ENCODE results near the gene TMEM131.
A peak's percentile ranks its signal among the peaks of the same experiment; 100 is the strongest.

The TMEM131 gene

DNA sequence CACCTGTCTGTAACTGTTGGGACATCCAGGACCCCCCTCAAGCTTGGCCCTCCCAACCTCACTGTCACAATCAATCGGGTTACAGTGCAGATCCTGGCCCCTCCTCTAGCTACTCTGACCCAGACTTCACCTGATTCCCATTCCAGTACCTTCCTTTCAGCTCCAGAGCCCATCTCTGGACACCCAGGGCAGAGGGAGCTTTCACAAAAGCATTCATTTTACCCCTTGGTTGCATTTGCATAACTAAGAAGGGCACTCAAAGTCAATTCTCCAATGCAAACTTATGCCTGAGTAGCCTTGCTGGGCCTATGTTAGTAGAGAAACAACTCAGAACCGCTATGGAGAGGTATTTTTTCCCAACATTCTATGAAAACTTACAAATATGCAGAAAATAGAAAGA, 275.0 kb downstream of the TMEM131 start:
- ChIA-PET POLR2A (interaction anchor here (0.6 kb wide), 1 partner anchor 401 kb away, joined by 3 read pairs; no protein-coding TSS in a partner anchor), CTCF (interaction anchor here (1.5 to 3.4 kb wide), 2 partner anchors 11 to 23 kb away, joined by 3 to 8 read pairs; no protein-coding TSS in a partner anchor)
- TF ChIP-seq CTCF (IDR thresholded peaks at IDR 0.05; ENCODE audit: control extremely low read depth, extremely low read depth, low read depth, missing control alignments): no peak
- no peak for DNase-seq (ENCODE audit: extremely low spot score)

DNA sequence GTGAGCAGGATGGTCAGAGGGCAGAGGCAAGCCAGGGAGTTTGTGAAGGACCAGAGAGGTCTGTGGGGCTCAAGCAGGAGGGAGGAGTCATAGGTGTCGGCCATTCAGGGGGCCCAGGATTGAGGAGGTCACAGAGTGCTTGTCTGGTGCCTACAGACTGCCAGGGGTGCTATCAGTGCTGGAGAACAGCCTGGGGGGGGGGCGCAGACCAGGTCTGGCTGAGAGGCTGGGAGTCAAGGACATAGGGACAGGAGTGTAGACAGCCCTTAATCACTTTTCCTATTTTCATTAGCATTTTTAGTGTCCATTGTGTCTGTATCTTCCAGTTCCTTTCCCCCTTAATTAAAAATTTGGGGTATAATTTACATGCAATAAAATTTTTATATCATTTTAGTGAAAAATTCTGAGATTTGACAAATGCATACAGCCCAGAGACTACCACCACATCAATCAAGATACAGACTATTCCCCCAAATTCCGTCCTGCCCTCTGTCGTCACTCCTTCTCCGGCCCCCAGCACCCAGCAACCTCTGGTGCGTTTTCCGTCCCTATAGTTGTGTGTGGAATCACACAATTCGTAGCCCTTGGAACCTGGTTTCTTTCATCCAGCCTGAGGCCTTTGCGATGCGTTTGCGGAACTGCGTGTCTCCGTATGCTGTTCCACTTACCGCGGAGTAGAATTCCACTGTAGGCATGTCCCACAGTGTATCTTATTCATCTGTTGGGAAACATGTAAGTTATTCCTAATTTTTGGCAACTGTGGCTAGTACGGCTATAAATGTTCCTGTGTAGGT, 276.2 kb downstream of the TMEM131 start:
- no peak for TF ChIP-seq CTCF (IDR thresholded peaks at IDR 0.05; ENCODE audit: control extremely low read depth, extremely low read depth, low read depth, missing control alignments)
- ChIA-PET CTCF (interaction anchor here (1.3 to 2.5 kb wide), 6 partner anchors 10 to 665 kb away, joined by 3 to 18 read pairs (median 8); no protein-coding TSS in a partner anchor), POLR2A (no interaction called here)
- no peak for DNase-seq (ENCODE audit: extremely low spot score)

DNA sequence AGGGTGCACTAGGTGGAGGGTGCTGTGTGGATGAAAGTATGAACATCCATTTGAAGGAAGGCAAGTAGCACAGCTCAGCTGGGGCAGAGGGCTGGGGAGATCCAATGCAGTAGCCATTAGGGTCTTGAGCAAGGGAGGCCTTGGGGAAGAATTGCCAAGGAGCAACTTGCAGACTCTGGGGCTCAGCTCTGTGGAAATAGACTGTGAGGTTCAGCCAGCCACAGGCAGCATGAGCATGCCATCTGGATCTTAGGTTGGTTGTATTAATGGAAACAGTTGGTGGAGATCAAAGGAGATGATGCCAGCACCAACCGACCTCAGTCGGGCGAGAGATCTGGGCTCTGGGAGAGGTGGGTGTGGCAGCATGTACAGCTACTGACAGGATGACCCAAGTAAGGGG, 276.8 kb downstream of the TMEM131 start:
- ChIA-PET CTCF (interaction anchor here (1.3 to 2.5 kb wide), 6 partner anchors 9 to 666 kb away, joined by 4 to 18 read pairs (median 8); no protein-coding TSS in a partner anchor), POLR2A (no interaction called here)
- no peak for TF ChIP-seq CTCF (IDR thresholded peaks at IDR 0.05; ENCODE audit: control extremely low read depth, extremely low read depth, low read depth, missing control alignments)
- DNase-seq (ENCODE audit: extremely low spot score): no peak

DNA sequence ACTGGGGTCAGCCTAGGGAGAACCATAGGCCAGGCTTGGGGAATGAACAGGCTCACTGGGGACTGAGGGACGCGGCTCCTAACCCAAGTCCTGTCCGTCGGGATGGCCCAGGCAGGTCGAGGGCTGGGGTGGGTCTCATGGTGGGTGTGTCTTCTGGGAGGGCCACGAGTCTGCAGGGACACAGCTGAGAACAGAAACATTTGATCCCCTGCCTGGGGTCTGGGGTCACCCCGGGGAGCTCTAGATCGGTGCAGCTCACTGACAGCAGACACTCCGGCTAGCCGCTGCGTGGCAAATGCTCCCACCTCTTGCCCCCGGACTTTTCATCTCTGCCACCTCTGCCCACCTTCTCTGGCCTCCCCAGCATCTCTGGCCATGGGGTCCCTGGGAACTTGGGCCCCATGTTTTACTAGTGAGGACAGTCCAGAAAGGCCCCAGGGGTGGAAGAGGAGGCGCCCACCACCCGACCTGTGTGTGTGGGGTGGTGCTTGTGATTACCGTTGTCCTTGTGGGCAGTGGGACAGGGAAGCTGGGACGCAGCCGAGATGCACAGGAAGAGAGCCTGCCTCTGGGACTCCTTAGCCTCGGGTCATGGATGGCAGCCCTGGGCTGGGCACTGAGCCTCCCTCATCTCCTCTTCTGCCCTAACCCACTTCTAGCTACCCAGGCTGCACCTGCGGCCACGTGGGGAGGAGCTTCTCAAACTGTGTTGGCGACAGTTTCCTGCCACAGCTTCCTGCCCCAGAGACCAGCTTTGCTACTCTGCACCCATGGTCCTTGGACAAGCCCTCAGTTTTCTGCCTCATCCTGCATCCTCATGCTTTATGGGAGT, 277.5 kb downstream of the TMEM131 start:
- peak; percentile 72 for DNase-seq (ENCODE audit: extremely low spot score)
- no peak for TF ChIP-seq CTCF (IDR thresholded peaks at IDR 0.05; ENCODE audit: control extremely low read depth, extremely low read depth, low read depth, missing control alignments)
- CTCF ChIA-PET: interaction anchor here (1.1 to 2.5 kb wide), 7 partner anchors 9 to 667 kb away, joined by 3 to 18 read pairs (median 7); no protein-coding TSS in a partner anchor
- POLR2A ChIA-PET: no interaction called here

GRCh38 chr2:97717613-97717995, 278.1 kb downstream of the TMEM131 start:
- ChIA-PET CTCF (interaction anchor here (1.1 to 2.5 kb wide), 5 partner anchors 9 to 127 kb away, joined by 3 to 18 read pairs (median 7); no protein-coding TSS in a partner anchor), POLR2A (no interaction called here)
- no peak for TF ChIP-seq CTCF (IDR thresholded peaks at IDR 0.05; ENCODE audit: control extremely low read depth, extremely low read depth, low read depth, missing control alignments)
- DNase-seq (ENCODE audit: extremely low spot score): no peak

All from GM10248 (cell line).